Gastroesophageal sphincter (tissue), 4 donors: ENCODE results near the gene OR10K2. TPM values are rescaled to one million over a fixed set of nuclear protein-coding genes. Genes with fewer than 3 reads are reported as not detected.

ENCODE experiments used
- ATAC-seq: fragments of 150-250 bp; one replicate; pipeline ENCODE4 v1.9.1; 2016; ENCODE audit warnings: mild to moderate bottlenecking, moderate library complexity
- H3K27ac ChIP-seq, 4 donors: fragments of 200-600 bp; sonication (generic) in 3 of 4; 1 replicate in 3 of 4; 2 replicates in 1 of 4; pipeline ENCODE4 v1.5.1; 2016 to 2019
- H3K27me3 ChIP-seq: fragments of 200-600 bp; sonication (generic); one replicate; pipeline ENCODE4 v1.5.1; 2019
- H3K36me3 ChIP-seq, 2 donors: fragments of 200-600 bp; sonication (generic); one replicate each; pipeline ENCODE4 v1.5.1; 2019; ENCODE audit warnings: control low read depth in 1 of 2
- H3K4me1 ChIP-seq, 3 donors: fragments of 200-600 bp; sonication (generic); 1 replicate in 2 of 3; 2 replicates in 1 of 3; pipeline ENCODE4 v1.5.1; 2016 to 2019; ENCODE audit warnings: control low read depth in 2 of 3
- H3K4me3 ChIP-seq, 2 donors: fragments of 200-600 bp; sonication (generic); one replicate each; pipeline ENCODE4 v1.5.1; 2019; ENCODE audit warnings: mild to moderate bottlenecking in 1 of 2, moderate library complexity in 1 of 2
- H3K9me3 ChIP-seq, 3 donors: fragments of 200-600 bp; sonication (generic); one replicate each; pipeline ENCODE4 v1.5.1; 2017 to 2019; ENCODE audit warnings: control low read depth in 2 of 3
- CTCF ChIP-seq, 4 experiments: fragments of 200-600 bp in 2 of 4; fragments of 450-650 bp in 2 of 4; sonication (generic) in 1 of 4; IDR thresholded peaks; one replicate each; pipeline ENCODE4 v1.5.1; 2017 to 2019; ENCODE audit warnings: antibody characterized with exemption in 4 of 4, mild to moderate bottlenecking in 2 of 4, moderate library complexity in 2 of 4
- EP300 ChIP-seq: sonication (generic); formaldehyde crosslinking; IDR thresholded peaks from one replicate; pipeline ENCODE4 v1.6.1; 2017; ENCODE audit warnings: antibody characterized with exemption, mild to moderate bottlenecking
- POLR2A ChIP-seq, 2 donors: fragments of 450-650 bp; IDR thresholded peaks; one replicate each; pipeline ENCODE4 v1.6.1; 2017; ENCODE audit warnings: antibody characterized with exemption in 2 of 2, mild to moderate bottlenecking in 2 of 2, moderate library complexity in 1 of 2
- POLR2AphosphoS5 ChIP-seq: sonication (generic); formaldehyde crosslinking; IDR thresholded peaks from one replicate; pipeline ENCODE4 v1.6.1; 2017; ENCODE audit warnings: antibody characterized with exemption
- WGBS, 2 donors: methylation state at CpG; one replicate each; pipeline ENCODE4 v1.1.5; 2018; ENCODE audit warnings: low coverage in 1 of 2; 5-methylcytosine and 5-hydroxymethylcytosine counted together
- total RNA-seq, 4 donors: library from RNA; depleted of rRNA; stranded (reverse); fragments of >200 nt; gene quantifications; one replicate each; pipeline ENCODE4 v1.1.0, GENCODE V29; 2016

Gene OR10K2
- total RNA-seq, 4 donors from 2014 or later = not detected

GRCh38 chr1:158417586-158417985 is 8.5 kb downstream of the OR10K2 start:
- no peak for ATAC-seq
- Histone ChIP-seq H3K27me3 (no peaks in the 10 kb centered on the region), H3K4me1 (no peaks in the 10 kb centered on the region), H3K27ac (no peak overlapping the region), H3K36me3 (no peaks in the 10 kb centered on the region), H3K4me3 (no peak overlapping the region), H3K9me3 (no peaks in the 10 kb centered on the region)
- TF ChIP-seq EP300 (no peak), POLR2AphosphoS5 (no peak), POLR2A (IDR thresholded peaks at IDR 0.05) (no peak), CTCF (IDR thresholded peaks at IDR 0.05) (no peak)

- Histone ChIP-seq H3K36me3 (no peaks in the 10 kb centered on the region), H3K4me1 (no peaks in the 10 kb centered on the region), H3K27ac (no peak overlapping the region), H3K4me3 (no peak overlapping the region), H3K9me3 (no peaks in the 10 kb centered on the region), H3K27me3 (no peaks in the 10 kb centered on the region)
- TF ChIP-seq CTCF (IDR thresholded peaks at IDR 0.05) (no peak), POLR2A (IDR thresholded peaks at IDR 0.05) (no peak), EP300 (no peak), POLR2AphosphoS5 (no peak)
- ATAC-seq = no peak
- WGBS, 2 donors = 78 to 83% methylated on average over 3 to 4 of the region's 4 CpGs
Measured at GRCh38 chr1:158414651-158415345, 11.2 kb downstream of the OR10K2 start.

GRCh38 chr1:158407092-158407491 is 18.9 kb downstream of the OR10K2 start:
- no peak for TF ChIP-seq EP300
- TF ChIP-seq POLR2AphosphoS5 = no peak
- no peak for TF ChIP-seq CTCF (IDR thresholded peaks at IDR 0.05)
- TF ChIP-seq POLR2A (IDR thresholded peaks at IDR 0.05) = no peak
- WGBS, 2 donors = 91 to 100% methylated on average over 1 to 5 of the region's 5 CpGs

GRCh38 chr1:158400871-158401270 is 25.2 kb downstream of the OR10K2 start:
- 75 to 96% methylated on average over 3 of the region's 3 CpGs for WGBS, 2 donors
- Histone ChIP-seq H3K27ac (no peak overlapping the region), H3K36me3 (no peaks in the 10 kb centered on the region), H3K4me3 (no peak overlapping the region), H3K4me1 (no peaks in the 10 kb centered on the region), H3K9me3 (no peaks in the 10 kb centered on the region), H3K27me3 (no peaks in the 10 kb centered on the region)
- no peak for TF ChIP-seq CTCF (IDR thresholded peaks at IDR 0.05)
- TF ChIP-seq POLR2AphosphoS5 = no peak
- TF ChIP-seq EP300 = no peak
- TF ChIP-seq POLR2A (IDR thresholded peaks at IDR 0.05) = no peak
- ATAC-seq = no peak

More at GRCh38 chr1:158407092-158407491, 18.9 kb downstream of the OR10K2 start:
- Histone ChIP-seq H3K36me3 (no peaks in the 10 kb centered on the region), H3K4me3 (no peak overlapping the region), H3K27me3 (no peaks in the 10 kb centered on the region), H3K4me1 (no peaks in the 10 kb centered on the region), H3K9me3 (no peaks in the 10 kb centered on the region), H3K27ac (no peak overlapping the region)
- ATAC-seq = no peak

GRCh38 chr1:158398818-158399514 is 27.1 kb downstream of the OR10K2 start, which contains the start of gene OR10T2:
Gene OR10T2 (minus strand): TSS chr1:158399466. CDS start chr1:158399466, 0 bp downstream.
- H3K4me1 ChIP-seq = no peaks in the 10 kb centered on the region
- TF ChIP-seq POLR2AphosphoS5 (no peak), POLR2A (IDR thresholded peaks at IDR 0.05) (no peak), EP300 (no peak), CTCF (IDR thresholded peaks at IDR 0.05) (no peak)
- no peak for ATAC-seq
- WGBS, 2 donors = 66 to 82% methylated on average over 3 to 4 of the region's 5 CpGs
- H3K27ac ChIP-seq = no peak within 1 kb of the TSS
- H3K27me3 ChIP-seq = no peaks in the 10 kb centered on the region
- H3K9me3 ChIP-seq = no peaks in the 10 kb centered on the region
- no peaks in the 10 kb centered on the region for H3K36me3 ChIP-seq
- H3K4me3 ChIP-seq = no peak within 1 kb of the TSS
